Spleen (tissue), 11 donors: Measurements from ENCODE around the gene NABP1. TPM values are rescaled to one million over a fixed set of nuclear protein-coding genes. Genes with fewer than 3 reads are reported as not detected.

Source experiments
- DNase-seq: peaks from one replicate; pipeline ENCODE4 v3.0.0-alpha.2; 2020
- H3K27ac ChIP-seq, 8 donors: fragments of 200-600 bp; sonication (generic) in 7 of 8; 1 replicate in 4 of 8; 2 replicates in 4 of 8; pipeline versions ENCODE4 v1.5.0 to v1.8.0; 2016 to 2021; ENCODE audit warnings: inconsistent platforms in 4 of 8, mild to moderate bottlenecking in 4 of 8, moderate library complexity in 1 of 8
- H3K27me3 ChIP-seq, 7 donors: fragments of 200-600 bp; sonication (generic) in 6 of 7; replicated peaks in 1 of 7; 1 replicate in 4 of 7; 2 replicates in 3 of 7; pipeline versions ENCODE4 v1.5.0 to v1.8.0; 2016 to 2021; ENCODE audit warnings: inconsistent platforms in 3 of 7, mild to moderate bottlenecking in 1 of 7
- H3K36me3 ChIP-seq, 6 donors: fragments of 200-600 bp; sonication (generic) in 5 of 6; 1 replicate in 4 of 6; 2 replicates in 2 of 6; pipeline versions ENCODE4 v1.5.0 to v1.8.0; 2016 to 2021; ENCODE audit warnings: inconsistent platforms in 2 of 6
- H3K4me1 ChIP-seq, 6 donors: fragments of 200-600 bp; sonication (generic) in 5 of 6; 1 replicate in 3 of 6; 2 replicates in 3 of 6; pipeline versions ENCODE4 v1.5.0 to v1.8.0; 2016 to 2021; ENCODE audit warnings: inconsistent platforms in 3 of 6
- H3K4me3 ChIP-seq, 8 donors: fragments of 200-600 bp; sonication (generic) in 7 of 8; 1 replicate in 4 of 8; 2 replicates in 4 of 8; pipeline versions ENCODE4 v1.5.0 to v1.8.0; 2016 to 2021; ENCODE audit warnings: inconsistent platforms in 4 of 8, mild to moderate bottlenecking in 4 of 8, moderate library complexity in 2 of 8
- H3K9me3 ChIP-seq, 8 donors: fragments of 200-600 bp; sonication (generic) in 7 of 8; 1 replicate in 4 of 8; 2 replicates in 4 of 8; pipeline versions ENCODE4 v1.5.0 to v1.8.0; 2016 to 2021; ENCODE audit warnings: inconsistent platforms in 4 of 8
- CTCF ChIP-seq, 11 experiments: fragments of 200-600 bp in 7 of 11; fragments of 450-650 bp in 4 of 11; sonication (generic) in 4 of 11; IDR thresholded peaks in 8 of 11; conservative IDR thresholded peaks in 3 of 11; 1 replicate in 7 of 11; 2 replicates in 4 of 11; pipeline versions ENCODE4 v1.4.0 to v1.8.0; 2016 to 2021; ENCODE audit warnings: antibody characterized with exemption in 11 of 11, inconsistent platforms in 4 of 11, mild to moderate bottlenecking in 1 of 11
- POLR2A ChIP-seq, 3 donors: fragments of 450-650 bp; IDR thresholded peaks; one replicate each; pipeline ENCODE4 v1.5.1; 2017; ENCODE audit warnings: antibody characterized with exemption in 3 of 3, mild to moderate bottlenecking in 1 of 3
- POLR2AphosphoS5 ChIP-seq, 3 donors: sonication (generic); formaldehyde crosslinking; IDR thresholded peaks; one replicate each; pipeline ENCODE4 v1.5.1; 2017; ENCODE audit warnings: antibody characterized with exemption in 3 of 3
- WGBS, 5 donors: extraction: QIAGEN DNeasy Blood & Tissue Kit in 3 of 5; methylation state at CpG; one replicate each; pipeline versions ENCODE4 v1.1.5 to v1.1.7; 2013 to 2018; 5-methylcytosine and 5-hydroxymethylcytosine counted together
- intact Hi-C: fragments of 100-400 bp; cut with DNase I; formaldehyde crosslinking; loops from one replicate; pipeline ENCODE4 v1.15.0; 2023; ENCODE audit warnings: low total_unique reads
- polyA plus RNA-seq, 3 donors: library from polyadenylated mRNA; stranded (reverse); fragments of 200-250 nt; gene quantifications; one replicate each; pipeline ENCODE4 v1.2.1, GENCODE V29; 2013
- total RNA-seq, 7 donors: library from RNA; depleted of rRNA in 3 of 7; stranded (reverse); fragments of >200 nt in 3 of 7; fragmentation: NEBNext Ultra II Directional in 4 of 7; extraction: Animal tissue kit (Norgen Biotek cat#: 25700) in 4 of 7; gene quantifications; one replicate each; pipeline versions ENCODE4 v1.1.0 to v1.2.1, GENCODE V29; 2016 to 2021
- donor health status: healthy with polysubstance abuse.
- donor health status: DM: no; HTN: no; CAD: no; lungs with moderate emphysema.
- donor health status: DM: no; HTN: no; CAD: no.
- donor health status: Bipolar disorder and iron deficiency.
- donor health status: healthy.
- donor health status: DM: no; HTN: no; CAD: no.
- donor health status: DM: yes; HTN: yes; CAD: no.

Gene NABP1
- total and polyA plus RNA-seq, 10 donors, result 33.0 to 292 (median 176) TPM

GRCh38 chr2:191686729-191687128 is 8.8 kb downstream of the NABP1 start:
- Histone ChIP-seq H3K36me3 (peaks cover 0 to 81% (median 67%) of the 10 kb centered on the region in 6 donors), H3K9me3 (no peaks in the 10 kb centered on the region), H3K4me3 (no peak overlapping the region), H3K27ac (peak overlapping the region in 3 of 8 donors; percentile 8 to 53 (median 53)), H3K27me3 (no peaks in the 10 kb centered on the region), H3K4me1 (peaks cover 13 to 92% (median 63%) of the 10 kb centered on the region in 6 donors)
- WGBS, 5 donors, result 48 to 71% (median 64%) methylated on average over 1 of the region's 1 CpG
- intact Hi-C loops, result no loop called here
- no peak for DNase-seq
- no peak for TF ChIP-seq POLR2AphosphoS5 (IDR thresholded peaks at IDR 0.05)
- TF ChIP-seq CTCF (IDR thresholded peaks at IDR 0.05 in 8 of 11, conservative IDR thresholded peaks at IDR 0.05 in 3 of 11), result no peak
- no peak for TF ChIP-seq POLR2A (IDR thresholded peaks at IDR 0.05)

GRCh38 chr2:191687867-191688266 is 9.9 kb downstream of the NABP1 start:
- H3K27me3 ChIP-seq, result no peaks in the 10 kb centered on the region
- H3K27ac ChIP-seq, result peak overlapping the region in 4 of 8 donors; percentile 15 to 53 (median 36)
- TF ChIP-seq POLR2AphosphoS5 (IDR thresholded peaks at IDR 0.05) (peak in 2 of 3 donors; percentile 44 to 63), POLR2A (IDR thresholded peaks at IDR 0.05) (no peak)
- no peak overlapping the region for H3K4me3 ChIP-seq
- no peaks in the 10 kb centered on the region for H3K9me3 ChIP-seq
- intact Hi-C loops, result no loop called here
- whole genome bisulfite sequencing, 5 donors, result 90 to 96% (median 94%) methylated on average over 6 of the region's 6 CpGs
- H3K4me1 ChIP-seq, result peaks cover 5 to 90% (median 55%) of the 10 kb centered on the region in 6 donors
- DNase-seq, result no peak
- H3K36me3 ChIP-seq, result peaks cover 0 to 70% (median 56%) of the 10 kb centered on the region in 6 donors

GRCh38 chr2:191688934-191689695 is 11.2 kb downstream of the NABP1 start:
- no peaks in the 10 kb centered on the region for H3K9me3 ChIP-seq
- no peak for DNase-seq
- H3K36me3 ChIP-seq, result peaks cover 0 to 67% (median 44%) of the 10 kb centered on the region in 6 donors
- peaks cover 5 to 78% (median 44%) of the 10 kb centered on the region in 6 donors for H3K4me1 ChIP-seq
- intact Hi-C loops, result no loop called here
- no peak overlapping the region for H3K4me3 ChIP-seq
- TF ChIP-seq POLR2A (IDR thresholded peaks at IDR 0.05), result no peak
- peak in 1 of 3 donors; percentile 52 for TF ChIP-seq POLR2AphosphoS5 (IDR thresholded peaks at IDR 0.05)
- 88 to 94% (median 90%) methylated on average over 2 of the region's 2 CpGs for WGBS, 5 donors
- H3K27ac ChIP-seq, result peak overlapping the region in 5 of 8 donors; percentile 19 to 53 (median 34)
- no peaks in the 10 kb centered on the region for H3K27me3 ChIP-seq

GRCh38 chr2:191690327-191690726 is 12.4 kb downstream of the NABP1 start:
- Histone ChIP-seq H3K27ac (peak overlapping the region in 5 of 8 donors; percentile 23 to 63 (median 52)), H3K9me3 (no peaks in the 10 kb centered on the region), H3K4me3 (no peak overlapping the region), H3K27me3 (no peaks in the 10 kb centered on the region), H3K4me1 (peaks cover 5 to 66% (median 34%) of the 10 kb centered on the region in 6 donors), H3K36me3 (peaks cover 0 to 62% (median 31%) of the 10 kb centered on the region in 6 donors)
- TF ChIP-seq CTCF (IDR thresholded peaks at IDR 0.05 in 8 of 11, conservative IDR thresholded peaks at IDR 0.05 in 3 of 11), result no peak
- no peak for TF ChIP-seq POLR2A (IDR thresholded peaks at IDR 0.05)
- TF ChIP-seq POLR2AphosphoS5 (IDR thresholded peaks at IDR 0.05), result no peak
- WGBS, 5 donors, result 64 to 74% (median 65%) methylated on average over 3 of the region's 3 CpGs
- no peak for DNase-seq
- intact Hi-C loops, result loop anchor here (5.0 kb wide), 1 partner anchor 123 kb away; no protein-coding TSS in a partner anchor
